HG03442 (cell line): ENCODE data around the gene MAP7D2.

ENCODE experiments used
- ATAC-seq: cut with Tn5 transposase; IDR thresholded peaks from one replicate; pipeline ENCODE4 v1.9.1; 2021; ENCODE audit warnings: mild to moderate bottlenecking, moderate library complexity; ENCODE audit not compliant: unreplicated experiment

MAP7D2 gene

GRCh38 chrX:19981947-19982346, 134.8 kb downstream of the MAP7D2 start:
- ATAC-seq = no peak

- ATAC-seq = no peak
Measured at GRCh38 chrX:19975845-19976244, 140.9 kb downstream of the MAP7D2 start.

GRCh38 chrX:19972984-19973383, 143.7 kb downstream of the MAP7D2 start:
- no peak for ATAC-seq

- ATAC-seq = no peak
Measured at GRCh38 chrX:19968276-19968675, 148.4 kb downstream of the MAP7D2 start.

- no peak for ATAC-seq
Measured at GRCh38 chrX:19966056-19966455, 150.7 kb downstream of the MAP7D2 start.

GRCh38 chrX:19964017-19964710, 152.5 kb downstream of the MAP7D2 start:
- ATAC-seq = peak; percentile 81

GRCh38 chrX:19960913-19961312, 155.8 kb downstream of the MAP7D2 start:
- ATAC-seq = no peak

GRCh38 chrX:19958552-19959486, 157.9 kb downstream of the MAP7D2 start:
- no peak for ATAC-seq

- ATAC-seq = no peak
Measured at GRCh38 chrX:19956923-19957322, 159.8 kb downstream of the MAP7D2 start.
